Ovary (tissue), 3 donors: ENCODE measurements around the gene GRK3.

Experiments used
- POLR2A ChIP-seq: fragments of 450-650 bp; IDR thresholded peaks from one replicate; pipeline ENCODE4 v1.6.1; 2017; ENCODE audit warnings: antibody characterized with exemption, mild to moderate bottlenecking, moderate library complexity
- TF ChIP-seq, protein P1 (sequence below), 3 donors: fragments of 450-650 bp in 2 of 3; fragments of 200-600 bp in 1 of 3; IDR thresholded peaks; one replicate each; pipeline versions ENCODE4 v1.5.1 to v1.8.0; 2016 to 2022; ENCODE audit warnings: antibody characterized with exemption in 3 of 3, mild to moderate bottlenecking in 1 of 3
- donor health status: DM: no; HTN: no; CAD: no.

DNA sequence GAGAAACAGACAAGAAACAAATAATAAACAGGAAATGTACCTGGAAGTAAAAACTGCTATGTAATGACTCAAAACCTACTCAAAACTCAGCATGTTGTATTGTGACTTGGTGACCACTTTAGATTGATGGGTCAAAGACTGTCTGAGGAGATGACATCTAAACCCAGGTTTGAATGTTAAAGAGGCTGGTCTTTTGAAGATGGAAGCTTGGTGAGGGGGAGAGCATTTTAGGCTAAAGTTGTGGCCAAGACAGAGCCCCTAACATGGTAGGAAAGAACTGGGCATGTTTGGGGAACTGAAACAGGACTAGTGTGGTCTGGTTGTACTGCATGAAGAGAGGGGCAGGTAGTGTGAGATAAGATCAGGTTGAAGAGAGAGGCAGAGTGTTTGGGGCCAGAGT is 92.2 kb downstream of the GRK3 start:
- TF ChIP-seq, protein P1, sequence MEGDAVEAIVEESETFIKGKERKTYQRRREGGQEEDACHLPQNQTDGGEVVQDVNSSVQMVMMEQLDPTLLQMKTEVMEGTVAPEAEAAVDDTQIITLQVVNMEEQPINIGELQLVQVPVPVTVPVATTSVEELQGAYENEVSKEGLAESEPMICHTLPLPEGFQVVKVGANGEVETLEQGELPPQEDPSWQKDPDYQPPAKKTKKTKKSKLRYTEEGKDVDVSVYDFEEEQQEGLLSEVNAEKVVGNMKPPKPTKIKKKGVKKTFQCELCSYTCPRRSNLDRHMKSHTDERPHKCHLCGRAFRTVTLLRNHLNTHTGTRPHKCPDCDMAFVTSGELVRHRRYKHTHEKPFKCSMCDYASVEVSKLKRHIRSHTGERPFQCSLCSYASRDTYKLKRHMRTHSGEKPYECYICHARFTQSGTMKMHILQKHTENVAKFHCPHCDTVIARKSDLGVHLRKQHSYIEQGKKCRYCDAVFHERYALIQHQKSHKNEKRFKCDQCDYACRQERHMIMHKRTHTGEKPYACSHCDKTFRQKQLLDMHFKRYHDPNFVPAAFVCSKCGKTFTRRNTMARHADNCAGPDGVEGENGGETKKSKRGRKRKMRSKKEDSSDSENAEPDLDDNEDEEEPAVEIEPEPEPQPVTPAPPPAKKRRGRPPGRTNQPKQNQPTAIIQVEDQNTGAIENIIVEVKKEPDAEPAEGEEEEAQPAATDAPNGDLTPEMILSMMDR (IDR thresholded peaks at IDR 0.05) = no peak
- TF ChIP-seq POLR2A = no peak
